ENCODE measurements around the gene DDX17. TPM values are rescaled to one million over a fixed set of nuclear protein-coding genes. Genes with fewer than 3 reads are reported as not detected.

DDX17 gene
- total RNA-seq, 1 experiment from 2014 or later: 343 TPM

- Histone ChIP-seq H3K27me3 (replicated peaks; ENCODE audit: insufficient read depth, low read depth, low read length, poor library complexity) (no peaks in the 10 kb centered on the region), H3K4me1 (ENCODE audit: insufficient read depth, low read length, poor library complexity, severe bottlenecking) (peaks cover 14% of the 10 kb centered on the region), H3K4me3 (ENCODE audit: low read depth, low read length, poor library complexity, severe bottlenecking) (peak overlapping the region; percentile 87), H3K9me3 (ENCODE audit: low read depth, low read length, poor library complexity, severe bottlenecking) (no peaks in the 10 kb centered on the region), H3K27ac (ENCODE audit: low read depth, low read length, poor library complexity, severe bottlenecking) (peak overlapping the region; percentile 99), H3K36me3 (ENCODE audit: insufficient read depth, low read length, poor library complexity, severe bottlenecking) (peaks cover 47% of the 10 kb centered on the region)
- no TSS peak for BruUV-seq (replicated peaks)
- peak; percentile 65 for DNase-seq (ENCODE audit: low spot score)
- TF ChIP-seq EZH2 (IDR thresholded peaks at IDR 0.05; ENCODE audit: borderline replicate concordance, low read depth, low read length, poor library complexity, severe bottlenecking): no peak
- intact Hi-C loops (cut with micrococcal nuclease; ENCODE audit: unreplicated experiment): loop anchor here (10.0 kb wide), 1 partner anchor 199 kb away; the partner anchor contains the start of genes GTPBP1 and JOSD1
- POLR2A ChIA-PET (ENCODE audit: low non-redundant PET): no interaction called here
- CTCF ChIA-PET: no interaction called here
These were observed 482 bp downstream of the DDX17 start for GRCh38 chr22:38505541-38506117.

- Histone ChIP-seq H3K4me3 (ENCODE audit: low read depth, low read length, poor library complexity, severe bottlenecking) (peak overlapping the region; percentile 87), H3K27me3 (replicated peaks; ENCODE audit: insufficient read depth, low read depth, low read length, poor library complexity) (no peaks in the 10 kb centered on the region), H3K36me3 (ENCODE audit: insufficient read depth, low read length, poor library complexity, severe bottlenecking) (peaks cover 54% of the 10 kb centered on the region), H3K4me1 (ENCODE audit: insufficient read depth, low read length, poor library complexity, severe bottlenecking) (peaks cover 14% of the 10 kb centered on the region), H3K9me3 (ENCODE audit: low read depth, low read length, poor library complexity, severe bottlenecking) (no peaks in the 10 kb centered on the region), H3K27ac (ENCODE audit: low read depth, low read length, poor library complexity, severe bottlenecking) (peak overlapping the region; percentile 99)
- ChIA-PET POLR2A (ENCODE audit: low non-redundant PET) (no interaction called here), CTCF (no interaction called here)
- BruUV-seq (replicated peaks): no TSS peak
- intact Hi-C loops (cut with micrococcal nuclease; ENCODE audit: unreplicated experiment): loop anchor here (10.0 kb wide), 1 partner anchor 200 kb away; the partner anchor contains the start of genes GTPBP1 and JOSD1
- peak; percentile 36 for DNase-seq (ENCODE audit: low spot score)
- TF ChIP-seq CTCF (conservative IDR thresholded peaks at IDR 0.05; ENCODE audit: low read depth, low read length) (no peak), EZH2 (IDR thresholded peaks at IDR 0.05; ENCODE audit: borderline replicate concordance, low read depth, low read length, poor library complexity, severe bottlenecking) (no peak)
These were observed 1.2 kb downstream of the DDX17 start for GRCh38 chr22:38504731-38505540.

GRCh38 chr22:38503021-38503420 lies 3.1 kb downstream of the DDX17 start:
- intact Hi-C loops (cut with micrococcal nuclease; ENCODE audit: unreplicated experiment): loop anchor here (10.0 kb wide), 1 partner anchor 202 kb away; the partner anchor contains the start of genes GTPBP1 and JOSD1
- Histone ChIP-seq H3K9me3 (ENCODE audit: low read depth, low read length, poor library complexity, severe bottlenecking) (no peaks in the 10 kb centered on the region), H3K36me3 (ENCODE audit: insufficient read depth, low read length, poor library complexity, severe bottlenecking) (peaks cover 73% of the 10 kb centered on the region), H3K4me3 (ENCODE audit: low read depth, low read length, poor library complexity, severe bottlenecking) (peak overlapping the region; percentile 87), H3K27me3 (replicated peaks; ENCODE audit: insufficient read depth, low read depth, low read length, poor library complexity) (no peaks in the 10 kb centered on the region), H3K4me1 (ENCODE audit: insufficient read depth, low read length, poor library complexity, severe bottlenecking) (peaks cover 14% of the 10 kb centered on the region), H3K27ac (ENCODE audit: low read depth, low read length, poor library complexity, severe bottlenecking) (no peak overlapping the region)
- no TSS peak for BruUV-seq (replicated peaks)
- ChIA-PET CTCF (no interaction called here), POLR2A (ENCODE audit: low non-redundant PET) (no interaction called here)
- TF ChIP-seq CTCF (conservative IDR thresholded peaks at IDR 0.05; ENCODE audit: low read depth, low read length): no peak
- no peak for TF ChIP-seq EZH2 (IDR thresholded peaks at IDR 0.05; ENCODE audit: borderline replicate concordance, low read depth, low read length, poor library complexity, severe bottlenecking)
- no peak for DNase-seq (ENCODE audit: low spot score)
